OCI-LY3 (cell line): ENCODE results near the gene ZFP91.

Experiments
- H2AFZ ChIP-seq: fragments of 200-600, 300-600 bp; shearing (Covaris generic); 2 replicates; pipeline ENCODE4 v1.6.0; 2014; ENCODE audit warnings: antibody characterized with exemption, low read depth, low read length
- H3K27ac ChIP-seq: fragments of 200-600, 300-600 bp; sonication (generic); 2 replicates; pipeline ENCODE4 v1.5.1; 2014; ENCODE audit warnings: mild to moderate bottlenecking, low read length, moderate library complexity, mixed read lengths
- H3K27me3 ChIP-seq: fragments of 200-600, 300-600 bp; sonication (generic); 2 replicates; pipeline ENCODE4 v1.6.1; 2014; ENCODE audit warnings: low read depth, low read length, mixed read lengths
- H3K36me3 ChIP-seq: fragments of 200-600, 300-600 bp; sonication (generic); replicated peaks from 2 replicates; pipeline ENCODE3; 2014; ENCODE audit warnings: low read depth, low read length, mixed read lengths
- H3K4me1 ChIP-seq: fragments of 300-600, 200-600 bp; sonication (generic); 2 replicates; pipeline ENCODE4 v1.6.1; 2014; ENCODE audit warnings: low read length, mixed read lengths
- H3K4me2 ChIP-seq: fragments of 200-600, 300-600 bp; sonication (generic); 2 replicates; pipeline ENCODE4 v1.6.1; 2014; ENCODE audit warnings: low read length, mixed read lengths
- H3K4me3 ChIP-seq: fragments of 300-600, 200-600 bp; sonication (generic); 2 replicates; pipeline ENCODE4 v1.5.1; 2014; ENCODE audit warnings: antibody characterized with exemption, mild to moderate bottlenecking, low read length, moderate library complexity
- H3K79me2 ChIP-seq: fragments of 300-600, 200-600 bp; shearing (Covaris generic); 2 replicates; pipeline ENCODE4 v1.6.1; 2014; ENCODE audit warnings: mild to moderate bottlenecking, low read length, mixed read lengths
- H3K9ac ChIP-seq: fragments of 300-600, 200-600 bp; shearing (Covaris generic); 2 replicates; pipeline ENCODE4 v1.6.0; 2014; ENCODE audit warnings: mild to moderate bottlenecking, low read length, moderate library complexity
- H3K9me3 ChIP-seq: fragments of 200-600, 300-600 bp; shearing (Covaris generic); 2 replicates; pipeline ENCODE4 v1.6.1; 2014; ENCODE audit warnings: low read length, mixed read lengths; ENCODE audit not compliant: insufficient read depth
- H4K20me1 ChIP-seq: fragments of 200-600, 300-600 bp; sonication (generic); 2 replicates; pipeline ENCODE4 v1.6.1; 2016; ENCODE audit warnings: low read length, mixed read lengths; ENCODE audit not compliant: insufficient read depth
- EZH2phosphoT487 ChIP-seq: fragments of 200-600 bp; shearing (Covaris generic); IDR thresholded peaks from 2 replicates; pipeline ENCODE4 v1.6.1; 2018; ENCODE audit warnings: antibody characterized with exemption, mixed run types, low read depth
- TF ChIP-seq, protein P1 (sequence below): fragments of 200-600, 300-600 bp; sonication (generic); IDR thresholded peaks from 2 replicates; pipeline ENCODE4 v1.5.1; 2014; ENCODE audit warnings: antibody characterized with exemption, low read length, low read depth

The ZFP91 gene

DNA sequence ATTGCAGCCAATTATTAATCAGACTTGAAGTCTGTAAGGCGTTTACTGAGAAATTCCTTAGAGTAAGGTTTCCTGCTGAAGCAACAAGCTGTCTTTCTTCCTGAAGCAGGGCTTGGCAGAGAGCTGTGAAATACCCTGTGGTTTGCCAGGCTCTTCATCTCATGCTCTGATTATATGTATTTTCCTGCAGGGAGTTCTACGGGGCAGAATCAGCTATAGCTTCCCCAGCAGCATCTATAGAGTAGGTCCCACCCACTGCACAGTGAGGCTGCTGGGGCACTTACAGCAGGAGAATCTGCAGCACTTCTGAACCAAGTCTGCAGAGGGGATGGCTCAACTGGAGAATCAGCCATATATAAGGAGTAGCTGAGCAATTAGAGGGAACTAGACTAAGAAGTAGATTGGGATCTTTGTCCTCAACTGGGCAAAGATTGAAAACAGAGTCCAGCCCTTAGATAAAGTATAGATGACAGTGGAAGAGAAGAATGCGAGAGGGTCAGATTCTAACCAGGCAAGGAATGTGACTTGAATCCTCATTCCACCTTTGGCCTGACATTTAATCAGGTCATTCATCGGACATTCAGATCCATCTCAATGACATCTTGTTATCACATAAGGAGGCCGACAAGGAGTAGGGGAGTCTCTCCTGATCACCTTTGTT is 81.2 kb downstream of the ZFP91 start:
- Histone ChIP-seq H3K79me2 (no peaks in the 10 kb centered on the region), H3K4me1 (no peaks in the 10 kb centered on the region), H3K4me2 (no peak overlapping the region), H3K27ac (no peak overlapping the region), H2AFZ (no peak overlapping the region), H4K20me1 (no peaks in the 10 kb centered on the region), H3K27me3 (0 out of 2 replicates have a peak, but pooled peaks cover 6% of the 10 kb centered on the region), H3K9ac (no peak overlapping the region), H3K9me3 (no peaks in the 10 kb centered on the region), H3K36me3 (no peaks in the 10 kb centered on the region), H3K4me3 (no peak overlapping the region)
- TF ChIP-seq, protein P1, sequence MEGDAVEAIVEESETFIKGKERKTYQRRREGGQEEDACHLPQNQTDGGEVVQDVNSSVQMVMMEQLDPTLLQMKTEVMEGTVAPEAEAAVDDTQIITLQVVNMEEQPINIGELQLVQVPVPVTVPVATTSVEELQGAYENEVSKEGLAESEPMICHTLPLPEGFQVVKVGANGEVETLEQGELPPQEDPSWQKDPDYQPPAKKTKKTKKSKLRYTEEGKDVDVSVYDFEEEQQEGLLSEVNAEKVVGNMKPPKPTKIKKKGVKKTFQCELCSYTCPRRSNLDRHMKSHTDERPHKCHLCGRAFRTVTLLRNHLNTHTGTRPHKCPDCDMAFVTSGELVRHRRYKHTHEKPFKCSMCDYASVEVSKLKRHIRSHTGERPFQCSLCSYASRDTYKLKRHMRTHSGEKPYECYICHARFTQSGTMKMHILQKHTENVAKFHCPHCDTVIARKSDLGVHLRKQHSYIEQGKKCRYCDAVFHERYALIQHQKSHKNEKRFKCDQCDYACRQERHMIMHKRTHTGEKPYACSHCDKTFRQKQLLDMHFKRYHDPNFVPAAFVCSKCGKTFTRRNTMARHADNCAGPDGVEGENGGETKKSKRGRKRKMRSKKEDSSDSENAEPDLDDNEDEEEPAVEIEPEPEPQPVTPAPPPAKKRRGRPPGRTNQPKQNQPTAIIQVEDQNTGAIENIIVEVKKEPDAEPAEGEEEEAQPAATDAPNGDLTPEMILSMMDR, result no peak
- TF ChIP-seq EZH2phosphoT487, result no peak
